WTC11 (cell line): ENCODE measurements around the gene TRPC3. TPM values are rescaled to one million over a fixed set of nuclear protein-coding genes. Genes with fewer than 3 reads are reported as not detected.

Source experiments
- ATAC-seq: fragments of 200-7000 bp; cut with Tn5 transposase; 2 replicates; pipeline ENCODE4 v1.10.0; 2021; ENCODE audit warnings: mild to moderate bottlenecking, moderate library complexity
- CTCF ChIA-PET: fragments of 300-600 bp; sonication (Branson Sonifier 250); formaldehyde crosslinking; loops from one replicate; lab custom pipeline; 2021; ENCODE audit warnings: antibody characterized with exemption; lab: Charles Lee
- POLR2A ChIA-PET: fragments of 350-600 bp; sonication (Branson Sonifier 250); formaldehyde crosslinking; loops from one replicate; lab custom pipeline; 2021; ENCODE audit warnings: antibody characterized with exemption; lab: Charles Lee
- DNase-seq: peaks from one replicate; pipeline ENCODE4 v3.0.0; 2021; ENCODE audit warnings: low spot score
- H3K27ac Mint-ChIP-seq: 2 replicates; pipeline ENCODE4 v1.8.0; 2021; ENCODE audit warnings: mixed read lengths
- H3K27me3 Mint-ChIP-seq: 2 replicates; pipeline ENCODE4 v1.8.0; 2021; ENCODE audit warnings: low read depth, mild to moderate bottlenecking, moderate library complexity, mixed read lengths
- H3K36me3 Mint-ChIP-seq: 2 replicates; pipeline ENCODE4 v1.8.0; 2021; ENCODE audit warnings: mixed read lengths
- H3K4me1 Mint-ChIP-seq: 2 replicates; pipeline ENCODE4 v1.8.0; 2022; ENCODE audit warnings: mixed read lengths
- H3K4me3 Mint-ChIP-seq: 2 replicates; pipeline ENCODE4 v1.8.0; 2021; ENCODE audit warnings: mild to moderate bottlenecking, moderate library complexity, mixed read lengths
- H3K9me3 Mint-ChIP-seq: 2 replicates; pipeline ENCODE4 v1.8.0; 2021; ENCODE audit warnings: mixed read lengths
- ATF1 ChIP-seq: sonication (generic); formaldehyde crosslinking; IDR thresholded peaks from 2 replicates; pipeline ENCODE4 v1.8.1; 2023; ENCODE audit warnings: mild to moderate bottlenecking, moderate library complexity, missing genetic modification reagents
- ATF6 ChIP-seq: sonication (generic); formaldehyde crosslinking; IDR thresholded peaks from 2 replicates; pipeline ENCODE4 v1.8.1; 2023; ENCODE audit warnings: mild to moderate bottlenecking, missing genetic modification reagents
- CTCF ChIP-seq: fragments of 200-600 bp; IDR thresholded peaks from 2 replicates; pipeline ENCODE4 v1.8.0; 2022; ENCODE audit warnings: antibody characterized with exemption
- E2F5 ChIP-seq: sonication (generic); formaldehyde crosslinking; IDR thresholded peaks from 2 replicates; pipeline ENCODE4 v1.8.1; 2022; ENCODE audit warnings: mild to moderate bottlenecking, moderate library complexity, missing genetic modification reagents
- HMGA2 ChIP-seq: fragments of 250-450 bp; sonication (Bioruptor Pico); IDR thresholded peaks from 2 replicates; pipeline ENCODE4 v1.4.0; 2021; ENCODE audit warnings: mild to moderate bottlenecking, moderate library complexity
- MXD4 ChIP-seq: fragments of 250-450 bp; sonication (Bioruptor Pico); IDR thresholded peaks from 2 replicates; pipeline ENCODE4 v1.8.0; 2021; ENCODE audit warnings: mild to moderate bottlenecking, moderate library complexity, borderline replicate concordance
- NFE2L1 ChIP-seq: sonication (generic); formaldehyde crosslinking; IDR thresholded peaks from 2 replicates; pipeline ENCODE4 v1.8.1; 2023; ENCODE audit warnings: missing genetic modification reagents
- NR2C2 ChIP-seq: sonication (generic); formaldehyde crosslinking; IDR thresholded peaks from 2 replicates; pipeline ENCODE4 v1.8.0; 2022; ENCODE audit warnings: mild to moderate bottlenecking, missing genetic modification reagents
- SP1 ChIP-seq: sonication (generic); formaldehyde crosslinking; conservative IDR thresholded peaks from 2 replicates; pipeline ENCODE4 v1.8.1; 2022; ENCODE audit warnings: missing genetic modification reagents
- TCF7 ChIP-seq: sonication (generic); formaldehyde crosslinking; IDR thresholded peaks from 2 replicates; pipeline ENCODE4 v1.8.0; 2022; ENCODE audit warnings: mild to moderate bottlenecking, low read depth, missing genetic modification reagents, moderate library complexity
- ZNF263 ChIP-seq: sonication (generic); formaldehyde crosslinking; IDR thresholded peaks from 2 replicates; pipeline ENCODE4 v1.8.1; 2022; ENCODE audit warnings: low read depth, mild to moderate bottlenecking, moderate library complexity, missing genetic modification reagents
- ZNF532 ChIP-seq: fragments of 250-450 bp; sonication (Bioruptor Pico); IDR thresholded peaks from 2 replicates; pipeline ENCODE4 v1.9.0; 2021; ENCODE audit warnings: mild to moderate bottlenecking, borderline replicate concordance
- ZSCAN18 ChIP-seq: fragments of 250-450 bp; sonication (Bioruptor Pico); IDR thresholded peaks from 2 replicates; pipeline ENCODE4 v2.1.2; 2022; ENCODE audit warnings: mild to moderate bottlenecking, moderate library complexity
- total RNA-seq: library from RNA; stranded (reverse); gene quantifications from 3 replicates; pipeline ENCODE4 v1.2.3, GENCODE V29; 2021
- TF ChIP-seq, protein P1 (sequence below): sonication (generic); formaldehyde crosslinking; IDR thresholded peaks from 2 replicates; pipeline ENCODE4 v1.8.1; 2022; ENCODE audit warnings: missing genetic modification reagents, borderline replicate concordance

The TRPC3 gene
- total RNA-seq, 1 experiment from 2014 or later = 0.26 TPM

DNA sequence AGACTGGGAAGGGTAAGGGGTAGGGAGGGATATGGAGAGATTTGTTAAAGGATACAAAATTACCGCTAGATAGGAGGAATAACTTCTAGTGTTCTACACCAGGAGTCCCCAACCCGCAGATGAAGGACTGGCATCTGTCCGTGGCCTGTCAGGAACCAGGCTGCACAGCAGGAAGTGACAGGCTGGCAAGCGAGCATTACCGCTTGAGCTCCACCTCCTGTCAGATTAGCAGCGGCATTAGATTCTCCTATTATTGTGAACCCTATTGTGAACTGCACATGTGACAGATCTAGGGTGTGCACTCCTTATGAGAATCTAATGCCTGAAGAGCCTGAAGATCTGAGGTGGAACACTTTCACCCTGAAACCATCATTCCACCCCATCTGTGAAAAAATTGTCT, 53.7 kb downstream of the TRPC3 start:
- POLR2A ChIA-PET = no interaction called here

More for the DNA sequence above, 53.7 kb downstream of the TRPC3 start:
- no peaks in the 10 kb centered on the region for H3K36me3 Mint-ChIP-seq
- H3K4me3 Mint-ChIP-seq = no peak overlapping the region
- DNase-seq (peak; percentile 10), ATAC-seq (peak; percentile 42; the same call in 1 of the 2 replicates)
- TF ChIP-seq HMGA2 (CRISPR knock-in tag) (no peak), ATF6 (CRISPR knock-in tag) (no peak), TCF7 (no peak), SP1 (CRISPR knock-in tag) (no peak), NFE2L1 (CRISPR knock-in tag) (no peak), NR2C2 (no peak), MXD4 (no peak), E2F5 (CRISPR knock-in tag) (no peak), CTCF (no peak), ATF1 (CRISPR knock-in tag) (no peak), ZSCAN18 (CRISPR knock-in tag) (no peak), ZNF532 (CRISPR knock-in tag) (no peak), ZNF263 (CRISPR knock-in tag) (no peak)
- TF ChIP-seq, protein P1, sequence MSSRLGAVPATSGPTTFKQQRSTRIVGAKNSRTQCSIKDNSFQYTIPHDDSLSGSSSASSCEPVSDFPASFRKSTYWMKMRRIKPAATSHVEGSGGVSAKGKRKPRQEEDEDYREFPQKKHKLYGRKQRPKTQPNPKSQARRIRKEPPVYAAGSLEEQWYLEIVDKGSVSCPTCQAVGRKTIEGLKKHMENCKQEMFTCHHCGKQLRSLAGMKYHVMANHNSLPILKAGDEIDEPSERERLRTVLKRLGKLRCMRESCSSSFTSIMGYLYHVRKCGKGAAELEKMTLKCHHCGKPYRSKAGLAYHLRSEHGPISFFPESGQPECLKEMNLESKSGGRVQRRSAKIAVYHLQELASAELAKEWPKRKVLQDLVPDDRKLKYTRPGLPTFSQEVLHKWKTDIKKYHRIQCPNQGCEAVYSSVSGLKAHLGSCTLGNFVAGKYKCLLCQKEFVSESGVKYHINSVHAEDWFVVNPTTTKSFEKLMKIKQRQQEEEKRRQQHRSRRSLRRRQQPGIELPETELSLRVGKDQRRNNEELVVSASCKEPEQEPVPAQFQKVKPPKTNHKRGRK (CRISPR knock-in tag) = no peak
- H3K9me3 Mint-ChIP-seq = no peaks in the 10 kb centered on the region
- no peak overlapping the region for H3K27ac Mint-ChIP-seq
- no peaks in the 10 kb centered on the region for H3K4me1 Mint-ChIP-seq
- no peaks in the 10 kb centered on the region for H3K27me3 Mint-ChIP-seq
- CTCF ChIA-PET = no interaction called here
